Stimulated activated naive CD4-positive, alpha-beta T cell treated with Interleukin-2 at 50 U/mL for 16 hours (primary cell): ENCODE results near the gene FBXO24.

Source experiments
- DNase-seq: peaks from one replicate; lab custom pipeline; 2025; lab: John Stamatoyannopoulos, UW

Gene FBXO24

DNA sequence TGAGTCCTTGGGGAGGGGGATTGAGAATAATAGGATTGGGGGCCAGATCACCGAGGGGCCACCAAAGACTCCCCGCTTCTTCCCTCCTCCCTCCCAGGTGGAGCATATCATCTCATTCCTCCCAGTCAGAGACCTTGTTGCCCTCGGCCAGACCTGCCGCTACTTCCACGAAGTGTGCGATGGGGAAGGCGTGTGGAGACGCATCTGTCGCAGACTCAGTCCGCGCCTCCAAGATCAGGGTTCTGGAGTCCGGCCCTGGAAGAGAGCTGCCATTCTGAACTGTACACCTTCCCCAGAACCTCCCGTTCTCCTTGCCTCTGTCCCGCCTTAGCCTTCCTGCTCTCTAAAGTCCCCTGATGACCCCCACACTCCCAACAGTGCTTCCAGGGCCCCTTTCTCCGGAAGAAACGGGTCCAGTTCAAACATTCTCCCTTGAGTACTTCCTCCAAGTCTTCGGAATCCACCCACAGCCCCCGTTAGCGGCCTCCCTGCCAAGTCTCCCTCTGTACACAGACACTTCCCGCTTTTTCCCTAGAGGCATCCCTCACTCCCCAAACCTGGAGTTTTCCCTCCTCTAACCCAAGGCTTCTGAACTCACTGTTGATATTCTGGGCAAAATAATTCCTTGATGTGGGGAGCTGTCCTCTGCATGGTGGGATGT is 4.1 kb downstream of the FBXO24 start:
- no peak for DNase-seq

- no peak for DNase-seq
Observed at GRCh38 chr7:100591596-100591995, 5.5 kb downstream of the FBXO24 start.

- no peak for DNase-seq
Observed at GRCh38 chr7:100595188-100595587, 9.1 kb downstream of the FBXO24 start.

DNA sequence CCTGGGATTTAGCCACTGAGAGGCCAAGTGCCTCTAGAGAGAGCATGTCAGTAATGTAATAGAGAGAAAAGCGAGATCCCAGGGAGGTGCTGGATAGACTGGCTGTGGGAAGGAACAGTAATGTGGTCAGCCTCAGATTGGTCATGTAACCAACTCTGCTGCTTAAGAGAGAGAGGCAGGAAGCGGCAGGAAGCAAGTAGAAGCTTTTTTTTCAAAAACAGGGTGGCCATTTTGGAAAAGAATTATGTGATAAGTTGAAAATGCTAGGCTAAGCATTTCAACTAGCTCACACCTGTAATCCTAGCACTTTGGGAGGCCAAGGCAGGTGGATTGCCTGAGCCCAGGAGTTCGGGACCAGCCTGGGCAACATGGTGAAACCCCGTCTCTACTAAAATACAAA is 12.3 kb downstream of the FBXO24 start:
- no peak for DNase-seq

DNA sequence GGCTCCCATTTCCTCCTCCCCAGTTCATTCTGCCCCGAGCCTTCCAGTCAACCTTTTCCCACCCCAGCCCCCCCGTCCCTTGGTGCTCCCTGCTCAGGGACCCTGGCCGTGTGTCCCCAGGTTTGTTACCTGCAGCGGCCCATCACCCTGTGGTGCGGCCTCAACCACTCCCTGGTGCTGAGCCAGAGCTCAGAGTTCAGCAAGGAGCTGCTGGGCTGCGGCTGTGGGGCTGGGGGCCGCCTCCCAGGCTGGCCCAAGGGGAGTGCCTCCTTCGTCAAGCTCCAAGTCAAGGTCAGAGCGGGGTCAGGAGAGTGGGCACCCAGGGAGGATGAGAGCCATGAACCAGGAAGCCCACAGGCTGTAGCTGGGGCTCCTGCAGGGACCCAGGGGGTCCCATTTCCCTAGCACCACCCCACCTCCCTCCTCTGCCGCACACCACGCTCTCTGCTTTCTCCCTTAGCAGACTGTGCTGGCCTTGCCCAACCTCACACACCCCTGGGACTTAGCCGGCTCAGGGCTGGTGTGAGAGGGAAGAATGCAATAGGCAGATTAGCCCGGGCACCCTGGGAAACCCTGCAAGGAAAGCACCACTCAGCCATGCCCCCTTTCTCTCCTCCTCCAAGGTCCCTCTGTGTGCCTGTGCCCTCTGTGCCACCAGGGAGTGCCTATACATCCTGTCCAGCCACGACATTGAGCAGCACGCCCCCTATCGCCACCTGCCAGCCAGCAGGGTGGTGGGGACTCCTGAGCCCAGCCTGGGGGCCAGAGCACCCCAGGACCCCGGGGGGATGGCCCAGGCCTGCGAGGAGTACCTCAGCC is 14.0 kb downstream of the FBXO24 start:
- DNase-seq, result no peak

- DNase-seq, result no peak
Observed at GRCh38 chr7:100600730-100601038, 14.6 kb downstream of the FBXO24 start.

GRCh38 chr7:100602889-100603725 is 17.0 kb downstream of the FBXO24 start:
- no peak for DNase-seq

- no peak for DNase-seq
Observed at GRCh38 chr7:100603726-100604027, 17.5 kb downstream of the FBXO24 start.

- peak; percentile 87 for DNase-seq
Observed at GRCh38 chr7:100604028-100604975, 18.2 kb downstream of the FBXO24 start.

- peak; percentile 31 for DNase-seq
Observed at GRCh38 chr7:100604976-100605911, 19.1 kb downstream of the FBXO24 start.

GRCh38 chr7:100606313-100606712 is 20.2 kb downstream of the FBXO24 start:
- no peak for DNase-seq

GRCh38 chr7:100607111-100607510 is 21.0 kb downstream of the FBXO24 start:
- DNase-seq, result no peak

DNA sequence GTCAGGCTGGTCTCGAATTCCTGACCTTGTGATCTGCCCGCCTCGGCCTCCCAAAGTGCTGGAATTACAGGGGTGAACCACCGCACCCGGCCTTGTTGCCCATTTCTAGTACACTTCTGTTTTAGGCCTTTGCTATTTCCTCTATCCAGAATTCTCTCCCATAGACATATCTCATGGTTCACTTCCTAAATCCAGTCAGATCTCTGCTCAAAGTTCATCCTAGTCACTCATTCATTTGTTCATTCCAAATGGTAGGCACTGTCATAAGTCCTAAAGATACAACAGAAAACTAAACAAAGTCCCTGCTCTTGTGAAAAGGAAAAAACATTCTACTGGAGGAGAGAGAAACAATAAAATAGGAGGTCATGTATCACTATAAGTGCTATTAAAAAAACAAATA is 23.8 kb downstream of the FBXO24 start:
- DNase-seq, result no peak

DNA sequence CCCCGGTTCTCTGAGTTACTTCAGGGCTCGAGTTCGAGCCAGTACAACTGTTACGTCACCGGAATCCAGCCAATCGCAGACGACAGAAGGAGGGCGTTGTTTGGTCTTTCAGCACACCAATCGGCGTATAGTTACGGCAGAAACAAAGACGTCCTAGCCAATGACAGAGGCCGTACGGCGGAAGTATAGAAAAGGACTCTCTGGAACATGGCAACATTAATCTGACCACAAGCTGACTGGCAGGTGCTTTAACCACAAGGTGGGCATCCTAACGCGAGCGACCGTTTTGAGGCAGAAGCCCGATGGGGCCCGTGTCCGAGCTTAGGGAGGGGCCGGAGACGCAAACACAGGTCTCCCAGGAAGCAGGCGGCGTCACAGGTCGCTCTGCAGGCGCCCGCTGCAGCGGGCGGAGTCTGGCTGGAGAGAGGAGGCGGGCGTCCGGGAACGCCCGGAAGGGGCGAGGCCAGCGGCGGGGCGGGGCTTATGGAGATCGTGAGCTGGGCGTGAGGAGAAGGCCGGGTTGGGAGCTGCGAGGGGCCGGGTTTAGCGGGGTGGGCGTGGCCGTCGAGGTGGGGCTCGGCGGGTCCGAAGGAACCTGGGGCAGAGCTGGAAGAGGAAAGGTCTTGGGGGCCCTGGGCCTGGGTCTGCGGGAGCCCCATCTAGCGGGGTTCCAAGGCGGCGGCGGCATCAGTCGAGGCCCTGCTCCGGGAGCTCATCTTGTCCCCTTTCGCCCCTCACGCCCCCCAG is 26.0 kb downstream of the FBXO24 start, which contains the start of gene MOSPD3:
MOSPD3 (plus strand) TSS at position 558 of the 747 bp plus-strand sequence. CDS start 252 bp downstream, outside the sequence.
- DNase-seq, result peak; percentile 95

DNA sequence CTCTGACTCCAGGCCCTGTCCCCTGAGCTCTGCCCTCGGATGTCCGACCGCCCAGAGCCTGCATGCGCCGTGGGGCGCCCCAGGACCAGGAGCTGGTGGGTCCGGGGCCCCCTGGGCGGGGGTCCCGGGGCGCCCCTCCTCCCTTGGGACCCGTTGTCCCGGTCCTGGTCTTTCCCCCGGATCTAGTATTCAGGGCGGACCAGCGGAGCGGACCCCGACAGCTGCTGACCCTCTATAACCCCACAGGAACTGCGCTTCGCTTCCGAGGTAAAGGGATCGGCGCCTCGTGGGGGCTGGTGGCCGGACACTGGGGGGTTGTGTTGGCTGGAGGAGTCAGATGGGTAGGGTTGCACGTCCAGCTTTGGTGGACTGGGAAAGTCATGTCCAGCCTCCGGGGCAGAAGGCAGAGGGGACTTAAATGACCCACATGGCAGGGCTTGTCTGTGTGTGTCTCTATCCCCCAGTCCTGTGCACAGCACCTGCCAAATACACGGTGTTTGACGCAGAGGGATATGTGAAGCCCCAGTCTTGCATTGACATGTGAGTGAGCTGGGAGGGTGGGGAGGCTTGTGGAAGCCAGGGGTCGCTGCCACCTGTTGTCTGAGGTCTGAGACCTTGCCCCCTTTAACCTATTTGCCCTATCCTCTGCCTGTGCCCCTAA is 26.7 kb downstream of the FBXO24 start:
- no peak for DNase-seq

DNA sequence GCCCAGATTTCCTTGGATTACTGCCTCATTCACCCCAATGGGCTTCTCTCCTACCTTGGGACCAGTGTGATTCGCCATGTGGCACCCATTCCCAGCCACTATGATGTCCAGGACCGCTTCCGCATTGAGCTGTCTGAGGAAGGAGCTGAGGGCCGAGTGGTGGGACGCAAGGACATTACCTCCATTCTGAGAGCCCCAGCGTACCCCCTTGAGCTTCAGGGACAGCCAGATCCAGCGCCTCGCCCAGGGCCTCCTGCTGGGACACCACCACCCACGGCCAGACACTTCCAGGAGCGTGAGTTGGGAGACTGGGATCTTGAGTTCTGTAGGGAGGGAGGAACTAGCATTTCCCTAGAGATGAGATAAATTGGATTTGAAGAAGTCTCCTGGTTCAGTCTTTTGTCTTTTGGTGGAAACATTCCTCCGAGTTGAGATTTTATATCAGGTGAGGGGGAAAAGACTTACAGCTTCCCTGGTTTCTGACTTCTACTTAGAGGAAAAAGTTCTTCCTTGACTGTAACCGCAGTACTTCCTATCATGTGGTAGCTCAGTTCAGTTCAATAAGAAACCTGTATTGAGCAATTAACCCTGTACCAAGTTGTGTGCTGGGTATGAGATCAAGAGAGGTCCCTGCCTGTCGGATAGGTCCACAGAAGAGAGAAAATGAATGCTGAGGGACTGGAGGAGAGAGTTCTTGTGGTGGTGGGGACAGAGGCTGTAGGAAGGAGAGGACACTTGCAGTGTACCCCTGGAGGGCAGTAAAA is 27.5 kb downstream of the FBXO24 start:
- no peak for DNase-seq

DNA sequence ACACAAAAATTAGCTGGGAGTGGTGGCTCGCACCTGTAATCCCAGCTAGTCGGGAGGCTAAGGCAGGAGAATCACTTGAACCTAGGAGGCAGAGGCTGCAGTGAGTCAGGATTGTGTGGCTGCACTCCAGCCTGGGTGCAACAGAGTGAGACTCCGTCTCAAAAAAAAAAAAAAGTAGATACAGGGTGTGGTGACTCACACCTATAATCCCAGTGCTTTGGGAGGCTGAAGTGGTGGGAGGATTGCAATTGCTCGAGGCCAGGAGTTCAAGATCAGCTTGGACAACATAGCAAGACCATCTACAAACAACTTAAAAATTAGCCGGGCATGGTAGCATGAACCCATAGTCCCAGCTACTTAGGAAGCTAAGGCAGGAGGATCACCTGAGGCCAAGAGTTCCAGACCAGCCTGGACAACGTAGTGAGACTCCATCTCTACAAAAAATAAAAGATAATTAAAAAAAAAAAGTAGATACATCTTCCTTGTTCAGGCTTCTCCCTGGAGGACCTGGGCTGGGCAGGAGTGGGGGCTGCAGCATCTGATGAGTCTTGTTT is 28.3 kb downstream of the FBXO24 start:
- DNase-seq, result no peak

DNA sequence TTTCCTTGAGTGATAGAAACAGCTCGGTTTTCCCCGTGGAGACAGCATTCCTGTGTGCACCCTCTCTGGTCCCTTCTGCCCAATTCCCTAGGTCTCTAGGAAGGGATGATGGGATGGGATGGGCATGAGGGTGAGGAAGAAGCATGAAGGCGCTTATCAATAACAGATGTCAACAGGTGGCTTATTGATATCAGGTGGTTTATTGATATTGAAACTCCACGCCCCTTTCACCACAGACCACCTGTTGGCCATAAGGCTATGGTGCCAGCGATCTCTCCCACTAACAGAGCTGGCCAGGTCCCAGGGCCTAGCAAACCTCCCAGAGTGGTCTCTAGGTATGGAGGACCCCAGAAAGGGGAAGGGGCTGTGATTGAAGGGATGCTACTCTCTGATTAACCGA is 34.1 kb downstream of the FBXO24 start:
- no peak for DNase-seq
